HCT116 (cell line): ENCODE results near the gene ITPR1. TPM values are rescaled to one million over a fixed set of nuclear protein-coding genes. Genes with fewer than 3 reads are reported as not detected.

Experiments used
- ATAC-seq: fragments of 200-7000 bp; cut with Tn5 transposase; 2 replicates; pipeline ENCODE4 v1.9.1; 2020; ENCODE audit warnings: mild to moderate bottlenecking, moderate library complexity
- BruUV-seq: library from RNA; stranded (reverse); fragments of 400-500 nt; replicated peaks from 2 replicates; lab custom pipeline; 2021; lab: Mats Ljungman, UMichigan
- CTCF ChIA-PET: fragments of 300-600 bp; sonication (Branson Sonifier 250); formaldehyde crosslinking; loops from one replicate; lab custom pipeline; 2021; ENCODE audit warnings: antibody characterized with exemption; lab: Charles Lee
- POLR2A ChIA-PET: fragments of 300-600, 350-600 bp; sonication (Branson Sonifier 250); formaldehyde crosslinking; loops from one replicate; lab custom pipeline; 2021; ENCODE audit warnings: antibody characterized with exemption; lab: Charles Lee
- RAD21 ChIA-PET, 2 experiments: fragments of 300-600 bp; sonication (Branson Sonifier 250); formaldehyde crosslinking; loops; one replicate each; lab custom pipeline; 2023; ENCODE audit warnings: low total read pairs in 2 of 2; ENCODE audit not compliant: uncharacterized antibody in 2 of 2, unreplicated experiment in 2 of 2, low non-redundant PET in 1 of 2; lab: Charles Lee
- DNase-seq: peaks from one replicate; pipeline ENCODE4 v3.0.0-alpha.2; 2010; ENCODE audit warnings: low read depth, low spot score
- H2AFZ ChIP-seq: fragments of 200-600 bp; shearing (Covaris generic), sonication (generic); 2 replicates; pipeline ENCODE4 v1.6.1; 2017; ENCODE audit warnings: low read depth, mixed run types, mixed read lengths, antibody characterized with exemption, low read length; ENCODE audit not compliant: poor library complexity, severe bottlenecking
- H3K27ac ChIP-seq: 2 replicates; pipeline ENCODE4 v1.5.1; 2012; ENCODE audit warnings: low read depth, low read length
- H3K27me3 ChIP-seq: fragments of 200-600 bp; sonication (generic); 2 replicates; pipeline ENCODE4 v1.6.1; 2016; ENCODE audit warnings: mixed run types, low read length, mixed read lengths; ENCODE audit not compliant: insufficient read depth
- H3K36me3 ChIP-seq, 2 experiments: fragments of 200-500 bp in 1 of 2; fragments of 200-600 bp in 1 of 2; sonication (Bioruptor generic) in 1 of 2; sonication (generic) in 1 of 2; 2 replicates each; pipeline versions ENCODE4 v1.5.1 to v1.6.1; 2014 to 2016; ENCODE audit warnings: low read length in 2 of 2, inconsistent platforms in 1 of 2, mixed read lengths in 1 of 2, mixed run types in 1 of 2; ENCODE audit not compliant: insufficient read depth in 2 of 2, control insufficient read depth in 1 of 2
- H3K4me1 ChIP-seq, 2 experiments: fragments of 200-600 bp in 1 of 2; sonication (generic) in 1 of 2; 2 replicates each; pipeline versions ENCODE4 v1.5.1 to v1.6.1; 2012 to 2017; ENCODE audit warnings: low read length in 2 of 2, inconsistent platforms in 1 of 2, mild to moderate bottlenecking in 1 of 2, mixed read lengths in 1 of 2, mixed run types in 1 of 2, moderate library complexity in 1 of 2; ENCODE audit not compliant: insufficient read depth in 2 of 2, control insufficient read depth in 1 of 2
- H3K4me2 ChIP-seq: fragments of 200-600 bp; sonication (generic); 2 replicates; pipeline ENCODE4 v1.6.1; 2017; ENCODE audit warnings: mixed run types, low read length, mixed read lengths
- H3K4me3 ChIP-seq, 2 experiments: fragments of 200-600 bp in 1 of 2; sonication (generic) in 1 of 2; replicated peaks in 1 of 2; 2 replicates each; pipeline ENCODE4 v1.5.1; 2011 to 2016; ENCODE audit warnings: low read length in 2 of 2, control low read depth in 1 of 2, low read depth in 1 of 2, mild to moderate bottlenecking in 1 of 2, mixed read lengths in 1 of 2, mixed run types in 1 of 2
- H3K79me2 ChIP-seq: fragments of 200-600 bp; sonication (generic); 2 replicates; pipeline ENCODE4 v1.6.1; 2017; ENCODE audit warnings: mild to moderate bottlenecking, mixed run types, low read length, moderate library complexity, mixed read lengths; ENCODE audit not compliant: insufficient read depth
- H3K9ac ChIP-seq: fragments of 200-600 bp; sonication (generic); 2 replicates; pipeline ENCODE4 v1.6.1; 2016; ENCODE audit warnings: low read length, mixed read lengths
- H3K9me2 ChIP-seq: fragments of 200-600 bp; sonication (generic), shearing (Covaris generic); 2 replicates; pipeline ENCODE4 v1.6.1; 2017; ENCODE audit warnings: mixed run types, mild to moderate bottlenecking, moderate library complexity; ENCODE audit not compliant: insufficient read depth
- H3K9me3 ChIP-seq, 2 experiments: fragments of 200-500 bp in 1 of 2; fragments of 200-600 bp in 1 of 2; sonication (Bioruptor generic) in 1 of 2; sonication (generic) in 1 of 2; 2 replicates each; pipeline ENCODE4 v1.6.1; 2014 to 2017; ENCODE audit warnings: low read length in 2 of 2, mixed read lengths in 2 of 2, inconsistent platforms in 1 of 2, low read depth in 1 of 2, mild to moderate bottlenecking in 1 of 2, mixed run types in 1 of 2, moderate library complexity in 1 of 2; ENCODE audit not compliant: control insufficient read depth in 1 of 2, insufficient read depth in 1 of 2
- H4K20me1 ChIP-seq: fragments of 200-600 bp; sonication (generic), shearing (Covaris generic); 2 replicates; pipeline ENCODE4 v1.6.1; 2017; ENCODE audit warnings: mixed run types, mild to moderate bottlenecking, moderate library complexity; ENCODE audit not compliant: insufficient read depth
- CEBPB ChIP-seq: IDR thresholded peaks from 2 replicates; pipeline ENCODE4 v1.6.1; 2012; ENCODE audit warnings: low read depth
- EGR1 ChIP-seq: IDR thresholded peaks from 2 replicates; pipeline ENCODE4 v1.6.1; 2012; ENCODE audit warnings: low read depth
- EZH2 ChIP-seq: fragments of 200-600 bp; sonication (generic); IDR thresholded peaks from 2 replicates; pipeline ENCODE4 v1.6.1; 2017; ENCODE audit warnings: antibody characterized with exemption, mixed run types
- TCF7L2 ChIP-seq: IDR thresholded peaks from 2 replicates; pipeline ENCODE4 v1.7.0; 2011; ENCODE audit warnings: borderline replicate concordance, inconsistent platforms; ENCODE audit not compliant: insufficient read depth, insufficient read length; ENCODE audit errors: extremely low read depth
- YY1 ChIP-seq: IDR thresholded peaks from 2 replicates; pipeline ENCODE4 v1.6.1; 2011; ENCODE audit warnings: low read length, low read depth, moderate library complexity, mild to moderate bottlenecking; ENCODE audit not compliant: insufficient replicate concordance; ENCODE audit errors: extremely low read depth
- ZFX ChIP-seq: fragments of 450-650 bp; IDR thresholded peaks from 2 replicates; pipeline ENCODE4 v1.6.1; 2017
- intact Hi-C: fragments of 100-400 bp; cut with micrococcal nuclease; formaldehyde crosslinking; loops from 2 replicates; pipeline ENCODE4 v1.10.0; 2022
- total RNA-seq: library from RNA; stranded (reverse); gene quantifications from one replicate; pipeline ENCODE4 v1.2.1, GENCODE V29; 2021; ENCODE audit not compliant: unreplicated experiment
- TF ChIP-seq, protein P1 (sequence below): IDR thresholded peaks from 2 replicates; pipeline ENCODE4 v1.6.1; 2012; ENCODE audit warnings: low read depth
- TF ChIP-seq, protein P2 (sequence below), 3 experiments: fragments of 200-600 bp in 1 of 3; sonication (generic) in 1 of 3; IDR thresholded peaks in 2 of 3; conservative IDR thresholded peaks in 1 of 3; 2 replicates each; pipeline ENCODE4 v1.5.1; 2012 to 2017; ENCODE audit warnings: low read depth in 2 of 3, low read length in 2 of 3, antibody characterized with exemption in 1 of 3, borderline replicate concordance in 1 of 3, control low read depth in 1 of 3, mild to moderate bottlenecking in 1 of 3, mixed read lengths in 1 of 3, mixed run types in 1 of 3, moderate library complexity in 1 of 3; ENCODE audit not compliant: insufficient read depth in 1 of 3
- TF ChIP-seq, protein P3 (sequence below): IDR thresholded peaks from 2 replicates; pipeline ENCODE4 v1.6.1; 2011; ENCODE audit warnings: mild to moderate bottlenecking, low read length, moderate library complexity; ENCODE audit not compliant: insufficient replicate concordance; ENCODE audit errors: extremely low read depth

The ITPR1 gene
- total RNA-seq, 1 experiment from 2014 or later, result 9.2 TPM

DNA sequence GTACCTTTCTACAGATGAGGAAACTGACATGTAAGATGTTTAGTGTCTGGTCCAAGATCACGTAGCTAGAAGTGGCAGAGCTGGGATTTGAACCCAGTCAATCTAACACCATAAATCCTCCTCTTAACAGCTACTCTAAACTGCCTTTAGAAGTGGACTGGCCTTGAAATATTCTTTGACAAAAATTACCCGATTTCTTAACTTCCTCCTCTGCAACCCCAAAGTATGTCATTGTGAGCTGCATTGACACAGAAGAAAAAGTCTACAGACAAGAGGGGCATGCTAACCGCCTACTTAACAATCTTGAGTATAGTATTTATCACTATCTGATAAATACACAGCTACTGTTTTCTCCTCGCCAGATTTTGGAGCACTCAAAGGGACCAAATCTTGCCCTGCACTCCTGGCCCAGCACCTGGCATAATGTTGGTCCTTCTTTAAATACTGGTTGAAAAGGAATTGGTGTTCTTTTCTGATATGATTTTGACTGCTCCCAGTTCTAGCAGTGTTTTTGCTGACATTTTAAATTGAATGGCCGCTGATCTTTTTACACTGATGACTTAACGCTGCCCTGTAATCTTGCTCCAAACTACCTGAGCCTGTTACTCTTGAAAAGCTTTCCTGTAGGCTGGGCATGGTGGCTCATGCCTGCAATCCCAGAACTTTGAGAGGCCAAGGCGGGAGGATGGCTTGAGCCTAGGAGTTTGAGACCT, 36.9 kb downstream of the ITPR1 start:
- no peaks in the 10 kb centered on the region for H3K79me2 ChIP-seq
- POLR2A ChIA-PET, result no interaction called here
- RAD21 ChIA-PET, result no interaction called here

DNA sequence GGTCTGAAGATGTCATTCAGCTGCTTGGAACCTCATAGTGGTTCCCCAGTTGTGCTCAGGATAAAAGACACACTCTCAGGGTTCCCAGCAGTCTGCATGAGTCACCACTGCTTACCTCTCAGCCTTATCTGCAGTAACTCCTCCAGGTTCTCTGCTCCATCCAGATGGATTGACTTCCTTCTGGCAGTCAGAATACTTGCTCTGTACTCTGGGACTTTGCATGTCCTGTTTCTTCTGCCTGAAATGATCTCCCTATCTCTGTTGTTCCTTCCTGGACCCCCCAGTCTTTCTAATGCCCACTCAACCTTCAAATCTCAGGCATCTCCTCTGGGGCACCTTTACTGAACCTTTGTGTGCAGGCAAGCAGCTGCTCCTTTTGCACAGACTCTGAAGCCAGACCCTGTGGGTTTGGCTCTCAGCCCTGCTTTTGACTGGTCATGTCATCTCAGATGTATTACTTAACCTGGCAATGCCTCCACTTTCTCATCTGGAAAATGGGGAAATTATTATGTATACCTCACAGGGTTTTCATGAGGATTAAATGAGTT, 38.4 kb downstream of the ITPR1 start:
- DNase-seq, result no peak
- no peak overlapping the region for H3K27ac ChIP-seq
- no peak overlapping the region for H2AFZ ChIP-seq
- H3K9me3 ChIP-seq, result no peaks in the 10 kb centered on the region
- no TSS peak for BruUV-seq
- H3K79me2 ChIP-seq, result no peaks in the 10 kb centered on the region
- no peaks in the 10 kb centered on the region for H3K36me3 ChIP-seq
- no peak overlapping the region for H3K4me3 ChIP-seq
- no peaks in the 10 kb centered on the region for H3K4me1 ChIP-seq
- intact Hi-C loops, result no loop called here
- CTCF ChIA-PET, result no interaction called here
- no peak overlapping the region for H3K4me2 ChIP-seq
- H4K20me1 ChIP-seq, result no peaks in the 10 kb centered on the region
- no peak for ATAC-seq
- no peaks in the 10 kb centered on the region for H3K9me2 ChIP-seq
- H3K27me3 ChIP-seq, result no peaks in the 10 kb centered on the region; the same call in 1 of the 2 replicates
- H3K9ac ChIP-seq, result no peak overlapping the region
- POLR2A ChIA-PET, result no interaction called here
- RAD21 ChIA-PET, result no interaction called here
- TF ChIP-seq CEBPB (no peak), YY1 (no peak), TCF7L2 (no peak), EZH2 (no peak), ZFX (no peak)
- TF ChIP-seq, protein P1, sequence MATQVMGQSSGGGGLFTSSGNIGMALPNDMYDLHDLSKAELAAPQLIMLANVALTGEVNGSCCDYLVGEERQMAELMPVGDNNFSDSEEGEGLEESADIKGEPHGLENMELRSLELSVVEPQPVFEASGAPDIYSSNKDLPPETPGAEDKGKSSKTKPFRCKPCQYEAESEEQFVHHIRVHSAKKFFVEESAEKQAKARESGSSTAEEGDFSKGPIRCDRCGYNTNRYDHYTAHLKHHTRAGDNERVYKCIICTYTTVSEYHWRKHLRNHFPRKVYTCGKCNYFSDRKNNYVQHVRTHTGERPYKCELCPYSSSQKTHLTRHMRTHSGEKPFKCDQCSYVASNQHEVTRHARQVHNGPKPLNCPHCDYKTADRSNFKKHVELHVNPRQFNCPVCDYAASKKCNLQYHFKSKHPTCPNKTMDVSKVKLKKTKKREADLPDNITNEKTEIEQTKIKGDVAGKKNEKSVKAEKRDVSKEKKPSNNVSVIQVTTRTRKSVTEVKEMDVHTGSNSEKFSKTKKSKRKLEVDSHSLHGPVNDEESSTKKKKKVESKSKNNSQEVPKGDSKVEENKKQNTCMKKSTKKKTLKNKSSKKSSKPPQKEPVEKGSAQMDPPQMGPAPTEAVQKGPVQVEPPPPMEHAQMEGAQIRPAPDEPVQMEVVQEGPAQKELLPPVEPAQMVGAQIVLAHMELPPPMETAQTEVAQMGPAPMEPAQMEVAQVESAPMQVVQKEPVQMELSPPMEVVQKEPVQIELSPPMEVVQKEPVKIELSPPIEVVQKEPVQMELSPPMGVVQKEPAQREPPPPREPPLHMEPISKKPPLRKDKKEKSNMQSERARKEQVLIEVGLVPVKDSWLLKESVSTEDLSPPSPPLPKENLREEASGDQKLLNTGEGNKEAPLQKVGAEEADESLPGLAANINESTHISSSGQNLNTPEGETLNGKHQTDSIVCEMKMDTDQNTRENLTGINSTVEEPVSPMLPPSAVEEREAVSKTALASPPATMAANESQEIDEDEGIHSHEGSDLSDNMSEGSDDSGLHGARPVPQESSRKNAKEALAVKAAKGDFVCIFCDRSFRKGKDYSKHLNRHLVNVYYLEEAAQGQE, result no peak
- TF ChIP-seq, protein P2, sequence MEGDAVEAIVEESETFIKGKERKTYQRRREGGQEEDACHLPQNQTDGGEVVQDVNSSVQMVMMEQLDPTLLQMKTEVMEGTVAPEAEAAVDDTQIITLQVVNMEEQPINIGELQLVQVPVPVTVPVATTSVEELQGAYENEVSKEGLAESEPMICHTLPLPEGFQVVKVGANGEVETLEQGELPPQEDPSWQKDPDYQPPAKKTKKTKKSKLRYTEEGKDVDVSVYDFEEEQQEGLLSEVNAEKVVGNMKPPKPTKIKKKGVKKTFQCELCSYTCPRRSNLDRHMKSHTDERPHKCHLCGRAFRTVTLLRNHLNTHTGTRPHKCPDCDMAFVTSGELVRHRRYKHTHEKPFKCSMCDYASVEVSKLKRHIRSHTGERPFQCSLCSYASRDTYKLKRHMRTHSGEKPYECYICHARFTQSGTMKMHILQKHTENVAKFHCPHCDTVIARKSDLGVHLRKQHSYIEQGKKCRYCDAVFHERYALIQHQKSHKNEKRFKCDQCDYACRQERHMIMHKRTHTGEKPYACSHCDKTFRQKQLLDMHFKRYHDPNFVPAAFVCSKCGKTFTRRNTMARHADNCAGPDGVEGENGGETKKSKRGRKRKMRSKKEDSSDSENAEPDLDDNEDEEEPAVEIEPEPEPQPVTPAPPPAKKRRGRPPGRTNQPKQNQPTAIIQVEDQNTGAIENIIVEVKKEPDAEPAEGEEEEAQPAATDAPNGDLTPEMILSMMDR (IDR thresholded peaks at IDR 0.05 in 2 of 3, conservative IDR thresholded peaks at IDR 0.05 in 1 of 3; ENCODE audit: borderline replicate concordance in 1 of 3, insufficient read depth in 1 of 3, low read depth in 2 of 3, low read length in 2 of 3), result no peak

More for the DNA sequence above, 36.9 kb downstream of the ITPR1 start:
- BruUV-seq, result no TSS peak
- Histone ChIP-seq H3K9me2 (no peaks in the 10 kb centered on the region), H2AFZ (no peak overlapping the region), H3K36me3 (no peaks in the 10 kb centered on the region), H3K4me1 (no peaks in the 10 kb centered on the region), H3K4me3 (no peak overlapping the region), H4K20me1 (no peaks in the 10 kb centered on the region), H3K4me2 (no peak overlapping the region), H3K9me3 (no peaks in the 10 kb centered on the region), H3K9ac (no peak overlapping the region), H3K27me3 (no peaks in the 10 kb centered on the region; the same call in 1 of the 2 replicates), H3K27ac (no peak overlapping the region)
- CTCF ChIA-PET, result no interaction called here
- intact Hi-C loops, result no loop called here
- no peak for ATAC-seq
- TF ChIP-seq, protein P3, sequence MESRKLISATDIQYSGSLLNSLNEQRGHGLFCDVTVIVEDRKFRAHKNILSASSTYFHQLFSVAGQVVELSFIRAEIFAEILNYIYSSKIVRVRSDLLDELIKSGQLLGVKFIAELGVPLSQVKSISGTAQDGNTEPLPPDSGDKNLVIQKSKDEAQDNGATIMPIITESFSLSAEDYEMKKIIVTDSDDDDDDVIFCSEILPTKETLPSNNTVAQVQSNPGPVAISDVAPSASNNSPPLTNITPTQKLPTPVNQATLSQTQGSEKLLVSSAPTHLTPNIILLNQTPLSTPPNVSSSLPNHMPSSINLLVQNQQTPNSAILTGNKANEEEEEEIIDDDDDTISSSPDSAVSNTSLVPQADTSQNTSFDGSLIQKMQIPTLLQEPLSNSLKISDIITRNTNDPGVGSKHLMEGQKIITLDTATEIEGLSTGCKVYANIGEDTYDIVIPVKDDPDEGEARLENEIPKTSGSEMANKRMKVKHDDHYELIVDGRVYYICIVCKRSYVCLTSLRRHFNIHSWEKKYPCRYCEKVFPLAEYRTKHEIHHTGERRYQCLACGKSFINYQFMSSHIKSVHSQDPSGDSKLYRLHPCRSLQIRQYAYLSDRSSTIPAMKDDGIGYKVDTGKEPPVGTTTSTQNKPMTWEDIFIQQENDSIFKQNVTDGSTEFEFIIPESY, result no peak
- TF ChIP-seq EGR1, result no peak
- DNase-seq, result no peak
